Liver (tissue), 9 donors: Measurements from ENCODE around the gene DDR2. TPM values are rescaled to one million over a fixed set of nuclear protein-coding genes. Genes with fewer than 3 reads are reported as not detected.

Source experiments
- DNase-seq: peaks from one replicate; pipeline ENCODE4 v3.0.0-alpha.2; 2017; ENCODE audit warnings: low spot score
- H3K27ac ChIP-seq, 2 donors: one replicate each; pipeline ENCODE4 v1.7.0; 2013; ENCODE audit warnings: inconsistent platforms in 2 of 2, low read length in 2 of 2, control low read depth in 1 of 2, low read depth in 1 of 2, mild to moderate bottlenecking in 1 of 2
- H3K27me3 ChIP-seq, 4 donors: one replicate each; pipeline versions ENCODE4 v1.6.1 to v1.7.0; 2013; ENCODE audit warnings: low read length in 3 of 4, inconsistent platforms in 1 of 4, mild to moderate bottlenecking in 1 of 4, moderate library complexity in 1 of 4; ENCODE audit not compliant: control insufficient read depth in 4 of 4, insufficient read depth in 4 of 4
- H3K36me3 ChIP-seq, 4 donors: one replicate each; pipeline versions ENCODE4 v1.6.1 to v1.7.0; 2013; ENCODE audit warnings: low read length in 3 of 4, mild to moderate bottlenecking in 3 of 4, low read depth in 1 of 4, moderate library complexity in 1 of 4; ENCODE audit not compliant: control insufficient read depth in 4 of 4, insufficient read depth in 3 of 4
- H3K4me1 ChIP-seq, 4 donors: one replicate each; pipeline versions ENCODE4 v1.6.1 to v1.7.0; 2013; ENCODE audit warnings: low read length in 3 of 4, mild to moderate bottlenecking in 3 of 4, moderate library complexity in 1 of 4; ENCODE audit not compliant: control insufficient read depth in 4 of 4, insufficient read depth in 4 of 4
- H3K4me3 ChIP-seq, 3 donors: one replicate each; pipeline versions ENCODE4 v1.6.1 to v1.7.0; 2013; ENCODE audit warnings: low read length in 3 of 3, control low read depth in 1 of 3, low read depth in 1 of 3, mild to moderate bottlenecking in 1 of 3
- H3K9ac ChIP-seq, 2 donors: one replicate each; pipeline ENCODE4 v1.7.0; 2013; ENCODE audit warnings: low read length in 2 of 2, mild to moderate bottlenecking in 2 of 2, moderate library complexity in 2 of 2, control low read depth in 1 of 2, low read depth in 1 of 2
- H3K9me3 ChIP-seq, 4 donors: one replicate each; pipeline versions ENCODE4 v1.6.1 to v1.7.0; 2013; ENCODE audit warnings: low read length in 3 of 4; ENCODE audit not compliant: control insufficient read depth in 4 of 4
- ATF3 ChIP-seq: IDR thresholded peaks from 2 replicates; pipeline ENCODE4 v1.6.1; 2016; ENCODE audit warnings: antibody characterized with exemption
- CTCF ChIP-seq: fragments of 150-350 bp; IDR thresholded peaks from 2 replicates; pipeline ENCODE4 v1.5.1; 2017; ENCODE audit warnings: improper control_type of control experiment, low read depth, low read length; ENCODE audit not compliant: missing input control
- EGR1 ChIP-seq, 2 donors: IDR thresholded peaks; 2 replicates each; pipeline ENCODE4 v1.6.1; 2016 to 2018; ENCODE audit warnings: antibody characterized with exemption in 2 of 2, low read depth in 2 of 2
- FOXA1 ChIP-seq: IDR thresholded peaks from 2 replicates; pipeline ENCODE4 v1.6.1; 2016; ENCODE audit warnings: antibody characterized with exemption
- FOXA2 ChIP-seq: IDR thresholded peaks from 2 replicates; pipeline ENCODE4 v1.6.1; 2016; ENCODE audit warnings: antibody characterized with exemption
- GABPA ChIP-seq, 2 donors: IDR thresholded peaks in 1 of 2; conservative IDR thresholded peaks in 1 of 2; 2 replicates each; pipeline ENCODE4 v1.6.1; 2016; ENCODE audit warnings: antibody characterized with exemption in 2 of 2, mild to moderate bottlenecking in 1 of 2, moderate library complexity in 1 of 2
- HNF4A ChIP-seq, 2 donors: conservative IDR thresholded peaks; 2 replicates each; pipeline ENCODE4 v1.6.1; 2016; ENCODE audit warnings: antibody characterized with exemption in 2 of 2, mild to moderate bottlenecking in 2 of 2
- HNF4G ChIP-seq: IDR thresholded peaks from 2 replicates; pipeline ENCODE4 v1.6.1; 2016; ENCODE audit warnings: antibody characterized with exemption
- JUND ChIP-seq, 2 donors: IDR thresholded peaks; 2 replicates each; pipeline ENCODE4 v1.6.1; 2016; ENCODE audit warnings: antibody characterized with exemption in 2 of 2
- MAX ChIP-seq: IDR thresholded peaks from 2 replicates; pipeline ENCODE4 v1.6.1; 2016; ENCODE audit warnings: antibody characterized with exemption
- NR2F2 ChIP-seq: IDR thresholded peaks from 2 replicates; pipeline ENCODE4 v1.6.1; 2016; ENCODE audit warnings: antibody characterized with exemption
- RAD21 ChIP-seq, 2 donors: IDR thresholded peaks; 2 replicates each; pipeline ENCODE4 v1.6.1; 2016; ENCODE audit warnings: antibody characterized with exemption in 2 of 2, mild to moderate bottlenecking in 2 of 2
- REST ChIP-seq: IDR thresholded peaks from 2 replicates; pipeline ENCODE4 v1.6.1; 2016; ENCODE audit warnings: antibody characterized with exemption, mild to moderate bottlenecking
- RXRA ChIP-seq, 2 donors: IDR thresholded peaks; 2 replicates each; pipeline ENCODE4 v1.6.1; 2017 to 2018; ENCODE audit warnings: antibody characterized with exemption in 2 of 2, mild to moderate bottlenecking in 1 of 2
- SP1 ChIP-seq: IDR thresholded peaks from 2 replicates; pipeline ENCODE4 v1.6.1; 2018; ENCODE audit warnings: antibody characterized with exemption, mild to moderate bottlenecking
- YY1 ChIP-seq: IDR thresholded peaks from 2 replicates; pipeline ENCODE4 v1.6.1; 2016; ENCODE audit warnings: antibody characterized with exemption, mild to moderate bottlenecking
- ZBTB33 ChIP-seq: IDR thresholded peaks from 2 replicates; pipeline ENCODE4 v1.6.1; 2016; ENCODE audit warnings: antibody characterized with exemption
- WGBS: extraction: QIAGEN DNeasy Blood & Tissue Kit; methylation state at CpG from one replicate; pipeline ENCODE4 v1.1.7; 2013; 5-methylcytosine and 5-hydroxymethylcytosine counted together
- polyA plus RNA-seq, 2 donors: library from polyadenylated mRNA; stranded (reverse) in 1 of 2; unstranded in 1 of 2; fragments of 200-250 nt in 1 of 2; fragments of >200 nt in 1 of 2; fragmentation: Nextera tagmentation in 1 of 2; extraction: Ambion mirVana in 1 of 2; gene quantifications; one replicate each; pipeline versions ENCODE4 v1.2.1 to v1.2.3, GENCODE V29; 2013 to 2015
- total RNA-seq, 2 donors: library from RNA; depleted of rRNA; stranded (reverse); fragments of >200 nt; gene quantifications; one replicate each; pipeline ENCODE4 v1.2.3, GENCODE V29; 2014
- donor health status: healthy.
- donor health status: healthy.
- donor health status: healthy.
- donor health status: healthy.
- donor health status: healthy.

The DDR2 gene
- total and polyA plus RNA-seq, 4 donors, result 1.2 to 6.4 (median 2.1) TPM

GRCh38 chr1:162676087-162676486, 43.8 kb downstream of the DDR2 start:
- no peaks in the 10 kb centered on the region for H3K9me3 ChIP-seq
- no peak overlapping the region for H3K9ac ChIP-seq
- H3K4me3 ChIP-seq, result no peak overlapping the region
- DNase-seq, result no peak
- 91% methylated on average over 2 of the region's 2 CpGs for WGBS
- no peak for TF ChIP-seq NR2F2
- TF ChIP-seq FOXA1, result no peak
- no peak for TF ChIP-seq REST
- TF ChIP-seq YY1, result no peak
- TF ChIP-seq FOXA2, result no peak
- no peak for TF ChIP-seq HNF4A (conservative IDR thresholded peaks at IDR 0.05)
- H3K27me3 ChIP-seq, result no peaks in the 10 kb centered on the region
- H3K27ac ChIP-seq, result no peak overlapping the region
- H3K4me1 ChIP-seq, result peaks cover 0 to 3% (median 2%) of the 10 kb centered on the region in 4 donors
- no peaks in the 10 kb centered on the region for H3K36me3 ChIP-seq

GRCh38 chr1:162676750-162677149, 44.5 kb downstream of the DDR2 start:
- no peaks in the 10 kb centered on the region for H3K27me3 ChIP-seq
- no peak overlapping the region for H3K9ac ChIP-seq
- WGBS, result 76% methylated on average over 7 of the region's 7 CpGs
- no peak overlapping the region for H3K27ac ChIP-seq
- peaks cover 3 to 10% (median 7%) of the 10 kb centered on the region in 4 donors for H3K4me1 ChIP-seq
- no peaks in the 10 kb centered on the region for H3K36me3 ChIP-seq
- TF ChIP-seq ATF3 (no peak), MAX (no peak), RAD21 (IDR thresholded peaks at IDR 0.05) (no peak), REST (no peak), JUND (IDR thresholded peaks at IDR 0.05) (no peak), FOXA2 (no peak), ZBTB33 (no peak), RXRA (IDR thresholded peaks at IDR 0.05) (no peak), HNF4A (conservative IDR thresholded peaks at IDR 0.05) (no peak), NR2F2 (no peak), GABPA (IDR thresholded peaks at IDR 0.05 in 1 of 2, conservative IDR thresholded peaks at IDR 0.05 in 1 of 2) (no peak), CTCF (no peak), YY1 (no peak), SP1 (no peak), FOXA1 (no peak), HNF4G (no peak), EGR1 (IDR thresholded peaks at IDR 0.05; ENCODE audit: low read depth in 2 of 2) (no peak)
- no peak overlapping the region for H3K4me3 ChIP-seq
- DNase-seq, result no peak
- H3K9me3 ChIP-seq, result no peaks in the 10 kb centered on the region
